Measurements from ENCODE around the gene SMPD2.

Gene SMPD2, protein sequence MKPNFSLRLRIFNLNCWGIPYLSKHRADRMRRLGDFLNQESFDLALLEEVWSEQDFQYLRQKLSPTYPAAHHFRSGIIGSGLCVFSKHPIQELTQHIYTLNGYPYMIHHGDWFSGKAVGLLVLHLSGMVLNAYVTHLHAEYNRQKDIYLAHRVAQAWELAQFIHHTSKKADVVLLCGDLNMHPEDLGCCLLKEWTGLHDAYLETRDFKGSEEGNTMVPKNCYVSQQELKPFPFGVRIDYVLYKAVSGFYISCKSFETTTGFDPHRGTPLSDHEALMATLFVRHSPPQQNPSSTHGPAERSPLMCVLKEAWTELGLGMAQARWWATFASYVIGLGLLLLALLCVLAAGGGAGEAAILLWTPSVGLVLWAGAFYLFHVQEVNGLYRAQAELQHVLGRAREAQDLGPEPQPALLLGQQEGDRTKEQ

DNA sequence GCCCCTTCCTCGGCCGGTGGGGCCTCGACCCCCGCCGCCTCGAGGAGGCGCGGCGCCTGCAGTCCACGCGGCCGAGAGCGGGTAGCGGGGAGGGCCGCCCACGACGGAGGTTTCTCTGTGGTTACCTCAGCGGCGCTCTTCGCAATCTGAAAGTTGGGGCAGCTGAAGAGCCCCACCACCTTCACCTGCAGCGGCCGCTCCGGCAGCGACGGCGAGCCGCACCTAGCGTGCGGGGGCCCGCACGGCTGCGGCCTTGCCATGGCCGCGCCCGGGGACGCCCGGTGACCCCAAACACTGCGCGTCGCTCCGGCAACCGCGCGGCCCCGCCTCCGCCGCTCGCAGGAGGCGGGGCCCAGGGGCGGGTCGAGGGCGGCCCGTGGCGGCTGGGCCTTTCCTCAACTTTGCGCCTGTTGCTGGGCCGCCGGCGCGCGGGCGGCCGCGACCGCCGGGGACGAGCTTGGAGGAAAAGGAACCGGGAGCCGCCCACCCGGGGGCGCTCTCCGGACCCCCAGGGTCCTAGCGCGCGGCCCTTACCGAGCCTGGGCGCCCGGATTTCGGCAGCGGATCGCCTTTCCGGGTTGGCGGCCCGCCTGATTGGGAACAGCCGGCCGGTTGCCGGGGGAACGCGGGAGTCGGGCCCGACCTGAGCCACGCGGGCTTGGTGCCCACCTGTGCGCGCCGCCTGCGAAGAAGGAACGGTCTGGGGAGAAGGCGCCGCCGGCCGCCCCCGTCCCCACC is at the start of gene SMPD2, which contains the start of gene PPIL6:
TSS of gene SMPD2 (plus strand) at position 394 of the 738 bp plus-strand sequence. CDS start 398 bp downstream, outside the sequence.
TSS of gene PPIL6 (minus strand) at position 298 of the 738 bp plus-strand sequence. CDS start at position 260, 38 bp downstream.
- peak; percentile 82 for DNase-seq

DNA sequence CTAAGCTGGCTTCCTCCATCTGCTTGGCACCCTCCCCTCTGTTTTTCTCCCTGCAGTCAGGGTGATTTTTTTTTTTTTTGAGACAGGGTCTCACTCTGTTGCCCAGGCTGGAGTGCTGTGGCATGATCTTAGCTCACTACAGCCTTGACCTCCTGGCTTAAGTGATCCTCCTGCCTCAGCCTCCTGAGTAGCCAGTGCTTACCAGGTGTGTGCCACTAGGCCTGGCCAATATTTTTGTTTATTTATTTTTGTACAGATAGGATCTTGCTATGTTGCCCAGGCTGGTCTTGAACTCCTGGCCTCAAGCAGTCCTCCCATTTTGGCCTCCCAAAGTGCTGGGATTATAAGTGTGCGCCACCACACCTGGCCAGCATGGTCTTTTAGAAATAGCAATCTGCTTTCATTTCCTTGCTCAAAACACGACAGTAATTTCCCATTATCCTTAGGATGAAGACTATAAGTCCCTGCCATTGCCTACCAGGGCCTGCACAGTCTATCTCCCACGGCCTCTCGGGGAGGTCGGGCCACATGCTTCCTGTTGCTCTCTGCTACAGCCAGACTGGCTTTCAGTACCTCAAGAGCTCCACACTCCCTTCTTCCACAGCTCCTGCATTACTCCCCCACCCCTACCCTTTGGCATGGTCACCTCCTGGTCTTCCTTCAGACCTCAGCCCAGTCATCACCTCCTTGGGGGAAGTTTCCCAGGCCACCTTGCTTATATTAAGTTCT is 47.2 kb upstream of the SMPD2 start:
- DNase-seq: no peak

DNA sequence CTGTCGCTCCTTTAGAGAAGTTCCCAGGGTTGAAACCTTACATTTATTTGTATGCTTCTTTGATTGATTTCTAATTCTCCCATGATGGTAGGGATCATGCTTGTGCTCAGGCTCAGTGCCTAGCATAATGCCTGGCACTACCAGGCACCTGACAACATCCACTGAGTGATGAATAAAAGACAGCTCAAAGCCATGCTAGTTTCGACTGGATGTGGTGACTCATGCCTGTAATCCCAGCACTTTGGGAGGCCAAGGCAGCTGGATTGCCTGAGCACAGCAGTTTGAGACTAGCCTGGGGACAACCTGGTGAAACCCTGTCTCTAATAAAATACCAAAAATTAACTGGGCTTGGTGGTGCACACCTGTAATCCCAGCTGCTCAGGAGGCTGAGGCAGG is 46.6 kb upstream of the SMPD2 start:
- DNase-seq: no peak

DNA sequence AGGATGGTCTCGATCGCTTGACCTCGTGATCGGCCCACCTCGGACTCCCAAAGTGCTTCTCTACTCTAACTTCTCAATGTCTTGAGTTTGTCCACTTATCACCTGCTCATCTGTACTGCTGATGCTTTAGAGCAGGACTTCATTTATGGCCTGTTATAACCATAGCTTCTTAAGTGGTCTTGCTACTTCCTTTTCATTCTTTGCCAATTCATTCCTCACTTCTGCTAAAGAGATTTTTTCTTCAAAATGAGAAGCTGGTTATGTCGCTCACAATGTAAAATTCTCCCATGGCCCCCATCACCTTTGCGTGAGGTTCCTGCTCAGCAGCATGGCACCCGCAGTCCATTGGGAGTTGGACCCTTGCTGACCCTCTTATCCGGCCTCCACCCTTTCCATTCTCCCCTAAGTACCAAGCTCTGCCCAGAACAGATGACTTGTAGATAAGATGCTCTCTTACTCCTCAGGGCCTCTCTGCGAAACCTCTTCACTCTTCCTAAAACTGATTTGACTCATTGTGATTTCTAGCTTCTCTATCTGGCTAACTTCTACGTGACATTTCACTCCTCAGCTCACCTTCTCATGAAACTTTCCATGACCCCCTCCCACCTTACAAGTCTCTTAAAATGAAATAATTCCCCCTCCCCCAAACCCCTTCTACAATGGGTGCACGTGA is 44.3 kb upstream of the SMPD2 start:
- DNase-seq: no peak

DNA sequence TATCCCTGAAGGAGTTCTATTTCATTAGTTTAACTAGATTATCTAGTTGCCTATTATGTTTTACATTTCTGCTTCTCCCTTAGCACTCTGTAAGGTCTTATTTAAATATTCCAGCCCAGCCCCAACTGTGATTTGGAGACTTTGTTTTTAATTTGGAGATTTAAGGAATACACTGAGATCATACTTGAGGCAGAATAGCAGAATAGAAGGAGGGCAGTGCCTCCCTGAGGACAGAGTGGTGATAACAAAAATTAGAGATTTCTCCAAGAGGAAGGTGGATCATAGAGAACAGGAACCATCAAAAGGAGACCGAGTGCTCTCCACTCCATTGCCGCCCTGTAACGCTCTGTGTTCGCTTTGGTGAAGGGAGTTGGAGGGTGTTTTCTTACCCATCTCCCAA is 43.5 kb upstream of the SMPD2 start:
- DNase-seq: no peak

DNA sequence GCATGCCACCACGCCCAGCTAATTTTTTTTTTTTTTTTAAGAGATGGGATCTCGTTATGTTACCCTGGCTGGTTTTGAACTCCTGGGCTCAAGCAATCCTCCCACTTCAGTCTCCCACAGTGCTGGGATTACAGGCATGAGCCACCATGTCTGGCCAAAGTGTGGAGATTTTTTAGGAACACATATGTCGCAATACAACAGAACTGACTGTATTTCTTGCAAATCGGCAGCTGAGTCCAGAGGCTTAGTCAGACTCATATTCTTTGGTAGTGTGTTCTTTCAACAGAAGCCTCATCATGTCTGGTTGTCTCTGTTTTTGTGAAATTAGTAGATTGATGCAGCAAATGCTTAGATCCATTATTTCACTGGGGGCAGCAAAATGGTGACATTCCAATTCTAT is 34.3 kb upstream of the SMPD2 start:
- no peak for DNase-seq

DNA sequence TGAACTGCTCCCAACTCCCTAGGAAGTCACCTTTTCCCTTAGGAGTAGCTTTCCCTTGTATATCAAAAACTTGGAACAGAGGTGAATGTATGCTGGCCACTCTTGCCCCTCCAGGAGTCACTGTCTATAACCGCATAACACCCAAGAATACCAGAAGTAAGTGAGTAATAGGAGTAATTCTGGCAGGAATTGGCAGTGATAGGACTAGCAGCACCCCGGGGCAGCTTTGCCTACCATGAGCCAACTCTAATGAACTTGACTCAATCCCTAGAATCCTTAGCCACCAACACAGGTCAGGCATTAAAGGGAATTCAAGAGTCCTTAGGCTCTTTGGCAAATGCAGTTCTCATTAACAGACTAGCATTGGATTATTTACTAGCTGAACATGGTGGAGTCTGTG is 29.5 kb upstream of the SMPD2 start:
- DNase-seq: no peak

DNA sequence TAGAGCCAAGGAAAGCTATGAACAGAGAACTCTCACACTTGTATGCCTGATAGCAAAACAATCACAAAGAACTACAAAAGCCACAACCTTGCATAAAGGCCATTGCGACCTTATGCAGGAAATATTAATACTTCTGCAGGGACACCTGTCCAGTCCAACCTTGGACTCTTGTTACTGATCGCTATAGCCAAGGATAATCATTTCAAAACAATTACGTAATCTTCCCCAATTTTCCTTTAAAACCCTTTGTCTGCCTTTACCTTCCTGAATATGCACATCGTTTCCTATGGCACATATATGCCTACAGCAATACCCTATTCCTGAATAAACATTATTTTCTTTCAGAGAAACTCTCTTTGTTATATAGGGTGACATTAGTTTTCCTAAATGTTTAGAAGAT is 22.9 kb upstream of the SMPD2 start:
- DNase-seq: no peak

DNA sequence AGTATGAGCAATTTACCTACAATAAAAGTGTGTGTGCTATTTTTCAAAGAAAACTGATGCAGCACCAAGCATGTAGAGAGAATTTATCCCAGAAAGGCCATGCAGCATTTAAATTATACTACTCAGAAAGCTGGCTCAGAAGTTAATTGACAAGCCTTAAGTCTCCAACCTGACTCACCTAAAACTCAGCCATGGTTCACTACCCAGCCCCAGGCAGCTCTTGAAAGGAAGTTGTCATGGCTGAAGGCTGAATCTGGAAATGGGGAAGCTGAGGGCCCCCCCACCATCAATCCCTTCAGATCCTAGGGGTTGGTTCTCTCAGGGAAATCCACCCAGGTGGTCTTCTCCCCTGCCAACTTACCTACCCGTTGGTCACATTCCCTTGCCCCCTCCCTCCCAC is 19.8 kb upstream of the SMPD2 start:
- no peak for DNase-seq

DNA sequence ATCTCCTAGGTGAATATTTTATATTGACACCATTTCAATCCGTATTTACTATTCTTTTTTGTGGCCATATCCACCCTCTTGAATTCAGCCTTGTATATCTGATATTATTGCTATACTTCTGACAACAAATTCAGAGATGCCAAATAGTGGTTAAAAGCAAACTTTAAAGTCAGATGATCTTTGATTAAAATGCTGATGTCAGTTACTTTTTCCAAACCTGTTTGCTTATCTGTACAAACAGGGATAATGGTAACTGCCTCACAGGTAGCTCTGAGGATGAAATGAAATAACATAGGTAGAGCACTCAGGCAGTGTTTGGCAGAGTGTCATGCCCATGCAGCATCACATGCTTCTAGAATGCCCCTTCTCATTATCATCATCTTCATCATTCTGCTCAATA is 19.3 kb upstream of the SMPD2 start:
- DNase-seq: no peak

DNA sequence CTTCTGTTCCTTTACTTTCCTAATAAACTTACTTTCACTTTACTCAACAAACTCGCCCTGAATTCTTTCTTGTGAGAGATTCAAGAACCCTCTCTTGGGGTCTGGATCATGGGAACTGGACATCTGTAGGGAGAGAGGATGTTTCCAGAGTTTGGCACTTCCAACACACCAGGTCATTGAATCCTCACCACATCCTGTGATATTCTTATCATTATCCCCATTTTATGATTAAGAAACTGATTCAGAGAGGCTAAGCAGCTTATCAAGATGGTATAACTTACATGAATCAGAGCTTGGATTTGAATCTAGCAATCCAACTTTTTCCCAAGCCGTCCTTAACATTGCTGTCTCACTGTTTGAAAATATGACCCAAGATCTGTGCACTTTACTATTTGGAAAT is 15.6 kb upstream of the SMPD2 start:
- DNase-seq: no peak

DNA sequence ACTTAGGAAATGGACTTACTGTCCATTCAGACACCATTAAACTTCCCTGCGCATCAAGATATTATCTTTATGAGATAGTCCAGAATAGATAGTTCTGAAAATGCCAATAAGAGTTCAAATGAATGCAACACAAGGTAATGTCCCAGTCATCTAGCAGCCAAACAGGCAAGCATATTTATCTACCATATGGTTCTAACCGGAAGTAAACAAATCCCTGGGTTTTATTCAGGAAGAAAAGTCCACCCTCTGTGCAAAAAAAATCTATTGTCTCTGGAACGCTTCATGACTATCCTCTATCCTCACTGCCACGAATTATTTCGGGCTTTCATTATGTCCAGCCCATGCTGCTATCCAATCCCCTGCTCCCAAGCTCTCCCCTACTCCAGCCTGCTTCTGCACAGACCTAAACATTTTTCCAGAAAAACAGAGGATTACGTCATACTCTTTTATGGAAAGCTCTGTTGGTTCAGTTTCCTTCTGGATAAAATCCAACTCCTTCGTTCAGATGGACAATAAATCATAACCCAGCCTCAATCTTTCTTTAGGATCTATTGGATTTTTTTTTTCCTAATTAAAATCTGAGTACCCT is 11.5 kb upstream of the SMPD2 start:
- no peak for DNase-seq

DNA sequence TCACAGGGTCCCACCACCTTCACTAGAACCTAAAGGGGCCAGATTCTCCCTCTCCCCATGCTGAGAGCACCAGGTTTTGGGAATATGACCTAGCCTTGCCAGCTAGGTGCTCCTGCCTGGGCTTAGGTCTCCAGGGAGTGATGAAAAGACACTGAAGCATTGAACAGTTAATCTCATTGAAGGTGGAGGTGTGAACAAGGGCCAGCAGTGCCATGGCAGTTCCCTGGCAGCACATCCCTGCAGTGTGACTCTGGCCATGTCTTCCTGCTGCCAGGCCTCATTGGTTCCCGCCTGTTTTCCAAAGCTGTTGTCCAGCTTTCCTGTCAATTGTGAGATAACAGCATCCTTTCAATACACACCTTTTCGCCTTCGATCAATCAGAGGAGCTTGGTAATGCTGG is 11.0 kb upstream of the SMPD2 start:
- no peak for DNase-seq

DNA sequence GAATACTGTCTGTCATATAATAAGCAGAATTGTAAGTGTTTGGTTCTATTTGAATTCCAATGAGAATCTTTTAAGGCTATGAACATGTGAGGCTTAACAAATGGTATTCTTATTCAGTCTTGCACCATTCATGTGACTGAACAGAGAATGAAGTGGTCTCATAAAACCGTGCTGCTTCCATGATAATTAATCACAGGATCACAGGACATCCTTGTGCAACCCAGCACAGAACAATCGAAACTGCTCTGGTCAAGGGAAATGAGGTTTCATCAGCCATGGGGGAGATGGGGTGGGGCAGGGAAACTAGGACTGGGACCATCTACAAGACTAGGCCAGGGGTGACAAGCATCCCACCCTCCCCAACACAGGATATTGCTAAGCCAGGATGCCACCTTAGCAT is 6.1 kb upstream of the SMPD2 start:
- DNase-seq: no peak

DNA sequence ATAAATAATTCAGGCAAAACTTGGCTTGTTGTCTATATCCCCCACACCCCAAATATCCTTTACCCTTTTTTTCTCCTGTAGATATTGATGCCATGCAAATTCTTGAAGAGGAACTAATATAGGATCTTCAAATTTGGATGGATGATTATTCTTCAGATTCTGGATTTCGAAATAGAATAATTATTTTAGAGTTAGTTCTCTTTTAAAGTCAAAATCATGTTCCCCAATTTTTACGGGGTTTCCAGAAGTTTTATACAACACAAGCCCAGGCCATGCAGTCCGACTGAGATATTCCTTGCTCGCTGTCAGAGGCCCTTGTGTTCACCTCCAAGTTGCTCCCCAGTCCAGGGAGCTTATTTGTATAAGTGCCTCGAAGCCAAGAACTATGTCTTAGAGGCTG is 4.5 kb upstream of the SMPD2 start:
- DNase-seq: no peak

DNA sequence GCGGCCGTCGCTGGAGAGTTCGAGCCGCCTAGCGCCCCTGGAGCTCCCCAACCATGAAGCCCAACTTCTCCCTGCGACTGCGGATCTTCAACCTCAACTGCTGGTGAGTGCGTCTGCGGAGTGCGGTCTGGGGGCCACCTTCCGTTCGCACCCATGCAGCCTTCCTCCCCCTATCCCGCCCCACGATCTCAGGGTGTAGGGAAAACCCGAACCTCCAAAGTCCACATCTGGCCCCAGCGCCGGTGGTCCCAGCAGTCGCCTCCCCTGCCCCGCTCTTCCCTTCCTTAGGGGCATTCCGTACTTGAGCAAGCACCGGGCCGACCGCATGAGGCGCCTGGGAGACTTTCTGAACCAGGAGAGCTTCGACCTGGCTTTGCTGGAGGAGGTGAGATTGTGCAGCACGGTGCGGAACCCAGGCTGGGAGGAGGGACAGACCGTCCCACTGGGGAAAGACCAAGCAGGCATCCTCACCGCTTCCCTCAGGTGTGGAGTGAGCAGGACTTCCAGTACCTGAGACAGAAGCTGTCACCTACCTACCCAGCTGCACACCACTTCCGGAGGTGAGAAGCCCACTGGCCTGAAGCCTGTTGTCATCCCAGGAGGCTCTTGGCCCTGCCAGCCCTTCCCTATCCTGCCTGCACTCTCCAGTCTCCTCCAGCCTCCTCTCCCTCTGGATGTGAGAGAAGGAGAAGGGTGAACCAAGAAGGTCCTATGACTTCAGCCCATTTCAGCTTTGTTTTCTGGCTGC is 719 bp downstream of the SMPD2 start:
- DNase-seq: no peak

DNA sequence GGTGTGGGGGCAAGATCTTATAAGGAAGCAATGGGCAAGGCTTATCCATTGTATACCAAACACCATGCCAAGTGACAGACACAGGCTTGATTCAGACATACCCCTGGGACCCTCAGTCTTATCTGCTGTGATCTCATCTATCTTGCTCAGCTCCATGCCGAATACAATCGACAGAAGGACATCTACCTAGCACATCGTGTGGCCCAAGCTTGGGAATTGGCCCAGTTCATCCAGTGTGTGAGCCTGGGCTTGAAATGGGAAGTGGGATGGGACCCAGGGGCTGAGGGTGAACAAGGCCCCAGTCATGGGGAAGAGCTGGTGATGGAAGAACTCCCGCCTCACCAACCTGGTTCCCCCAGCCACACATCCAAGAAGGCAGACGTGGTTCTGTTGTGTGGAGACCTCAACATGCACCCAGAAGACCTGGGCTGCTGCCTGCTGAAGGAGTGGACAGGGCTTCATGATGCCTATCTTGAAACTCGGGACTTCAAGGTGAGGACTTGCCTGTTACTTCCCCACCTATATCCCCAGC is 1.9 kb downstream of the SMPD2 start:
- no peak for DNase-seq

DNA sequence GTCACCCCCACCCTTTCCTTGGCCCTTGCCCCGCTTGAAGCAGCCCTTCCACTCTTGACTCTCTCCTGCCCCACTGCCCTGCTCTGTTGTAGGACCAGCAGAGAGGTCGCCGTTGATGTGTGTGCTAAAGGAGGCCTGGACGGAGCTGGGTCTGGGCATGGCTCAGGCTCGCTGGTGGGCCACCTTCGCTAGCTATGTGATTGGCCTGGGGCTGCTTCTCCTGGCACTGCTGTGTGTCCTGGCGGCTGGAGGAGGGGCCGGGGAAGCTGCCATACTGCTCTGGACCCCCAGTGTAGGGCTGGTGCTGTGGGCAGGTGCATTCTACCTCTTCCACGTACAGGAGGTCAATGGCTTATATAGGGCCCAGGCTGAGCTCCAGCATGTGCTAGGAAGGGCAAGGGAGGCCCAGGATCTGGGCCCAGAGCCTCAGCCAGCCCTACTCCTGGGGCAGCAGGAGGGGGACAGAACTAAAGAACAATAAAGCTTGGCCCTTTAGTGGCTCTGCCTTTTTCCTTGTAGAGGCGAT is 3.0 kb downstream of the SMPD2 start:
- DNase-seq: no peak

DNA sequence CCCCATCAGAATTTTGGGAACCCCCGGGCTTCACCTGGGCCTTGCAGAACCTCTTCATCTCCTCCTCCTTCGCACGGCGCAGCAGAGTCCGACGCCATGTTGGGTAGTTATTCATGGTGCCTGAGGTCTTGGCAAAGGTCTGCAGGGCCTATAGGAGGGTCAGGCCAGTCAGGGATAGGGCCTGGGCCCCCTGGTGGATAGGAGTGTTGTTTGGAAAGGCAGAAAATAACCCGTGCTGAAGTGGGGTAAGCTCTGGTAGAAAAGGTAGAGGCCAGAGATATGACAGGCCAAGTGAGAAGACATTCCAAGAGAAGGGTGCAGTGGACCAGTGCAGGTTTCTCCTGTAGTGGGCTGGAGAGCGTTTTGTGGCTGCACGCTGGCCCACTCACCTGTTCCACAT is 4.9 kb downstream of the SMPD2 start:
- DNase-seq: no peak

DNA sequence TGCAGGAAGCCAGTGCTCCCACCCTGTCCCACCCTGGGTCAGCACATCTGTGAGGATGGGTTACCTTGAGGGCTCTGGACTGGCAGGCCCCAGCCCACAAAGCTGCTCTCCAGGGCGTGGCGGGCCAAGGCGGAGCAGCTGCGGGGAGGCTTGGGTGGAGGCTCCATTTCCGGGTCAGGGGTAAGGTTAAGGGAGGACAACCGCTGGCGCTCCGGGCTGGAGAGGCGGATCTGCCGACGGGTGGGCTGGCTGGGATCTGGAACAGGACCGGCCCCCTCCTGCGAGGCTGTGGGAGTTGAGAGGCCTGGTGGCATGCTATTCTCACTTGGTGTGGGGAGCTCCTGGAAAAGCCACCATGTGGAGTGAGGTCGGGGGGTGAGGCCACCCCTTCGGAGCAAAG is 5.5 kb downstream of the SMPD2 start:
- no peak for DNase-seq

DNA sequence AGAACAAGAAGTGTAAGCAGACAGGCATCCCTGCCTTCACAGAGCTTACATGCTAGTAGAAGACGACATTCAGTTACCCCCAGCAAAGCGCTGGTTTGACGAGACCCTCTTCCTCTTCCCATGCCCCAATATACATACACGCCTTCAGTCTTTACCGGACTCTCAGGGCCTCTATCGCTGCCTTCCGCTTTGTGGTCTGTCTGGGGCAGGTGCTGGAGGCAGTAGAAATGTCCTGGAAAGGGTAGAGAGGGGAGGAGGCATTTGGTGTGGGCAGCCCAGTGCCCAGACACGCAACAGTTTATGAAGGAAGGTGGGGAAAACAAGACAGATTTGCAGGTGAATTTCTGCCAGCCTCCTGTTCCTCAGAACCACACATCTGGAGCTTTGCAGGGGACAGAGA is 6.0 kb downstream of the SMPD2 start:
- no peak for DNase-seq
